PC-3 (cell line): ENCODE measurements around the gene MRPS9. TPM values are rescaled to one million over a fixed set of nuclear protein-coding genes. Genes with fewer than 3 reads are reported as not detected.

Source experiments
- ATAC-seq: fragments of 200-7000 bp; cut with Tn5 transposase; 2 replicates; pipeline ENCODE4 v1.9.1; 2020; ENCODE audit warnings: mild to moderate bottlenecking, moderate library complexity
- BruUV-seq: library from RNA; stranded (reverse); fragments of 400-500 nt; replicated peaks from 2 replicates; lab custom pipeline; 2021; lab: Mats Ljungman, UMichigan
- CTCF ChIA-PET: fragments of 300-600 bp; sonication (Branson Sonifier 250); formaldehyde crosslinking; loops from one replicate; lab custom pipeline; 2022; ENCODE audit warnings: antibody characterized with exemption; lab: Charles Lee
- POLR2A ChIA-PET: fragments of 300-600 bp; sonication (Branson Sonifier 250); formaldehyde crosslinking; loops from one replicate; lab custom pipeline; 2022; ENCODE audit warnings: antibody characterized with exemption; ENCODE audit not compliant: unreplicated experiment; lab: Charles Lee
- DNase-seq: peaks from one replicate; pipeline ENCODE4 v3.0.0-alpha.2; 2015
- H2AFZ ChIP-seq: fragments of 300-600 bp; sonication (generic); 2 replicates; pipeline ENCODE4 v1.6.0; 2016; ENCODE audit warnings: antibody characterized with exemption, low read length
- H3F3A ChIP-seq: fragments of 300-600 bp; sonication (generic); one replicate; pipeline ENCODE4 v1.6.0; 2017; ENCODE audit warnings: antibody characterized with exemption, low read length, control low read depth, mild to moderate bottlenecking; ENCODE audit not compliant: unreplicated experiment
- H3K27ac ChIP-seq: fragments of 300-600 bp; sonication (generic); 2 replicates; pipeline ENCODE4 v1.5.1; 2016; ENCODE audit warnings: mild to moderate bottlenecking, low read length
- H3K27me3 ChIP-seq: fragments of 300-600 bp; sonication (generic); 2 replicates; pipeline ENCODE4 v1.6.1; 2016; ENCODE audit warnings: low read length, mixed read lengths
- H3K36me3 ChIP-seq: fragments of 300-600 bp; sonication (generic); 2 replicates; pipeline ENCODE4 v1.6.1; 2016; ENCODE audit warnings: low read depth, mixed run types, low read length, mixed read lengths
- H3K4me1 ChIP-seq: fragments of 300-600 bp; sonication (generic); 2 replicates; pipeline ENCODE4 v1.5.1; 2016; ENCODE audit warnings: low read length; ENCODE audit not compliant: insufficient read depth
- H3K4me2 ChIP-seq: fragments of 300-600 bp; sonication (generic); 2 replicates; pipeline ENCODE4 v1.6.0; 2016; ENCODE audit warnings: low read length
- H3K4me3 ChIP-seq: fragments of 300-600 bp; sonication (generic); 2 replicates; pipeline ENCODE4 v1.5.1; 2016; ENCODE audit warnings: mild to moderate bottlenecking, low read length, mixed read lengths
- H3K79me2 ChIP-seq: fragments of 300-600 bp; sonication (generic); 2 replicates; pipeline ENCODE4 v1.6.1; 2017; ENCODE audit warnings: low read length, mixed read lengths
- H3K9ac ChIP-seq: fragments of 300-600 bp; sonication (generic); 2 replicates; pipeline ENCODE4 v1.6.0; 2016; ENCODE audit warnings: mild to moderate bottlenecking, low read length
- H3K9me2 ChIP-seq: fragments of 300-600 bp; sonication (generic); replicated peaks from 2 replicates; pipeline ENCODE4 v1.6.1; 2016; ENCODE audit warnings: mixed run types, low read length, mixed read lengths
- H3K9me3 ChIP-seq: fragments of 300-600 bp; sonication (generic); 2 replicates; pipeline ENCODE4 v1.6.1; 2016; ENCODE audit warnings: low read length, mixed read lengths
- H4K20me1 ChIP-seq: fragments of 300-600 bp; sonication (generic); 2 replicates; pipeline ENCODE4 v1.6.1; 2016; ENCODE audit warnings: low read length, mixed read lengths
- CTCF ChIP-seq: fragments of 300-600 bp; sonication (generic); conservative IDR thresholded peaks from 2 replicates; pipeline ENCODE4 v1.5.1; 2017; ENCODE audit warnings: antibody characterized with exemption, low read depth, mild to moderate bottlenecking, low read length
- EZH2 ChIP-seq: fragments of 300-600 bp; sonication (generic); IDR thresholded peaks from one replicate; pipeline ENCODE4 v1.6.1; 2017; ENCODE audit warnings: antibody characterized with exemption, mild to moderate bottlenecking, low read length; ENCODE audit not compliant: unreplicated experiment
- EZH2phosphoT487 ChIP-seq: fragments of 300-600 bp; sonication (generic); IDR thresholded peaks from 2 replicates; pipeline ENCODE4 v1.6.1; 2018; ENCODE audit warnings: mild to moderate bottlenecking, antibody characterized with exemption, low read length, borderline replicate concordance
- intact Hi-C: fragments of 100-400 bp; cut with micrococcal nuclease; formaldehyde crosslinking; loops from 2 replicates; pipeline ENCODE4 v1.9.0; 2023
- total RNA-seq: library from RNA; depleted of rRNA; stranded (reverse); fragments of >200 nt; gene quantifications from 2 replicates; pipeline ENCODE4 v1.2.3, GENCODE V29; 2014

The MRPS9 gene
- total RNA-seq, 1 experiment from 2014 or later, result 64.0 TPM

- Histone ChIP-seq H3K4me3 (no peak overlapping the region), H3K27ac (no peak overlapping the region), H3K4me2 (no peak overlapping the region), H2AFZ (no peak overlapping the region), H3K9ac (no peak overlapping the region), H3K4me1 (no peaks in the 10 kb centered on the region), H3K36me3 (0 out of 2 replicates have a peak, but pooled peaks cover 5% of the 10 kb centered on the region), H3F3A (no peaks in the 10 kb centered on the region), H3K9me2 (no peaks in the 10 kb centered on the region), H3K27me3 (no peaks in the 10 kb centered on the region), H3K9me3 (no peaks in the 10 kb centered on the region), H4K20me1 (no peaks in the 10 kb centered on the region), H3K79me2 (0 out of 2 replicates have a peak, but pooled peaks cover 12% of the 10 kb centered on the region)
- CTCF ChIA-PET, result no interaction called here
- POLR2A ChIA-PET, result no interaction called here
- TF ChIP-seq CTCF (no peak), EZH2phosphoT487 (no peak), EZH2 (no peak)
- no peak for ATAC-seq
- intact Hi-C loops, result no loop called here
- BruUV-seq, result no TSS peak
- no peak for DNase-seq
These were observed 33.5 kb downstream of the MRPS9 start for GRCh38 chr2:105071379-105071778.

- H3K79me2 ChIP-seq, result 0 out of 2 replicates have a peak, but pooled peaks cover 9% of the 10 kb centered on the region
- TF ChIP-seq EZH2phosphoT487, result no peak
- no peak overlapping the region for H3K4me2 ChIP-seq
- H3K9me3 ChIP-seq, result no peaks in the 10 kb centered on the region
- no peaks in the 10 kb centered on the region for H4K20me1 ChIP-seq
- H3K9ac ChIP-seq, result no peak overlapping the region
- H3K27me3 ChIP-seq, result no peaks in the 10 kb centered on the region
- H3K9me2 ChIP-seq, result no peaks in the 10 kb centered on the region
- no peaks in the 10 kb centered on the region for H3F3A ChIP-seq
- no peak overlapping the region for H3K27ac ChIP-seq
- H3K4me3 ChIP-seq, result no peak overlapping the region
- CTCF ChIA-PET, result no interaction called here
- POLR2A ChIA-PET, result no interaction called here
- ATAC-seq, result no peak
- no peak for DNase-seq
- no peaks in the 10 kb centered on the region for H3K4me1 ChIP-seq
- intact Hi-C loops, result no loop called here
- 0 out of 2 replicates have a peak, but pooled peaks cover 5% of the 10 kb centered on the region for H3K36me3 ChIP-seq
- no TSS peak for BruUV-seq
- H2AFZ ChIP-seq, result no peak overlapping the region
These were observed 34.2 kb downstream of the MRPS9 start for GRCh38 chr2:105072039-105072438.

GRCh38 chr2:105073591-105073990 lies 35.7 kb downstream of the MRPS9 start:
- no peaks in the 10 kb centered on the region for H3K27me3 ChIP-seq

More at GRCh38 chr2:105073591-105073990, 35.7 kb downstream of the MRPS9 start:
- Histone ChIP-seq H3K9ac (no peak overlapping the region), H3K4me1 (no peaks in the 10 kb centered on the region), H3K36me3 (0 out of 2 replicates have a peak, but pooled peaks cover 5% of the 10 kb centered on the region), H3K4me2 (no peak overlapping the region), H3K79me2 (no peaks in the 10 kb centered on the region), H3K4me3 (no peak overlapping the region), H3F3A (no peaks in the 10 kb centered on the region), H3K27ac (no peak overlapping the region), H3K9me2 (no peaks in the 10 kb centered on the region), H3K9me3 (no peaks in the 10 kb centered on the region), H4K20me1 (no peaks in the 10 kb centered on the region), H2AFZ (no peak overlapping the region)
- no peak for ATAC-seq
- POLR2A ChIA-PET, result no interaction called here
- CTCF ChIA-PET, result no interaction called here
- DNase-seq, result no peak
- intact Hi-C loops, result no loop called here
- no TSS peak for BruUV-seq
- TF ChIP-seq EZH2, result no peak
- TF ChIP-seq CTCF, result no peak
- no peak for TF ChIP-seq EZH2phosphoT487
